GM12878 (cell line): ENCODE results near the gene HDHD3. TPM values are rescaled to one million over a fixed set of nuclear protein-coding genes. Genes with fewer than 3 reads are reported as not detected.
A peak's percentile ranks its signal among the peaks of the same experiment; 100 is the strongest.

ENCODE experiments used
- HDAC2 ChIP-seq: fragments of 200-600 bp; sonication (generic); IDR thresholded peaks from 2 replicates; pipeline ENCODE4 v1.6.1; 2017
- KLF5 ChIP-seq: fragments of 450-650 bp; IDR thresholded peaks from 2 replicates; pipeline ENCODE4 v1.6.1; 2014; ENCODE audit warnings: mild to moderate bottlenecking; ENCODE audit not compliant: partially characterized antibody
- MXI1 ChIP-seq: fragments of 150-350 bp; IDR thresholded peaks from 2 replicates; pipeline ENCODE4 v1.6.1; 2011; ENCODE audit warnings: low read depth, mild to moderate bottlenecking, inconsistent platforms, low read length, improper control_type of control experiment
- polyA plus RNA-seq, 11 experiments: library from polyadenylated mRNA; depleted of rRNA in 4 of 11; unstranded in 6 of 11; stranded (reverse) in 5 of 11; fragments of >200 nt; fragmentation: Nextera tagmentation in 4 of 11; fragmentation: Illumina TruSeq in 1 of 11; extraction: Ambion mirVana in 4 of 11; extraction: Trizol in 1 of 11; gene quantifications; 1 replicate in 1 of 11; 2 replicates in 10 of 11; pipeline versions ENCODE4 v1.2.1 to v1.2.3, GENCODE V29; 2011 to 2016; ENCODE audit warnings: inconsistent platforms in 2 of 11, missing spikeins in 2 of 11, low read depth in 1 of 11
- total RNA-seq, 4 experiments: library from RNA; depleted of rRNA in 3 of 4; stranded (reverse); fragments of >200 nt in 3 of 4; fragmentation: Illumina TruSeq in 1 of 4; extraction: Trizol in 1 of 4; gene quantifications; 2 replicates each; pipeline versions ENCODE4 v1.2.1 to v1.2.3, GENCODE V29; 2013 to 2021
- TF ChIP-seq, protein P1 (sequence below): fragments of 450-650 bp; IDR thresholded peaks from 2 replicates; pipeline ENCODE4 v1.6.1; 2017; ENCODE audit warnings: mild to moderate bottlenecking, moderate library complexity
- TF ChIP-seq, protein P2 (sequence below): fragments of 450-650 bp; formaldehyde crosslinking; IDR thresholded peaks from 2 replicates; pipeline ENCODE4 v1.5.0; 2022; ENCODE audit warnings: mild to moderate bottlenecking, missing genetic modification characterization

The HDHD3 gene
- total and polyA plus RNA-seq, 10 of the 15 experiments (the other 5 are each of a cell fraction or from before 2014, with no cell fraction given): 1.3 to 29.4 (median 17.9) TPM

DNA sequence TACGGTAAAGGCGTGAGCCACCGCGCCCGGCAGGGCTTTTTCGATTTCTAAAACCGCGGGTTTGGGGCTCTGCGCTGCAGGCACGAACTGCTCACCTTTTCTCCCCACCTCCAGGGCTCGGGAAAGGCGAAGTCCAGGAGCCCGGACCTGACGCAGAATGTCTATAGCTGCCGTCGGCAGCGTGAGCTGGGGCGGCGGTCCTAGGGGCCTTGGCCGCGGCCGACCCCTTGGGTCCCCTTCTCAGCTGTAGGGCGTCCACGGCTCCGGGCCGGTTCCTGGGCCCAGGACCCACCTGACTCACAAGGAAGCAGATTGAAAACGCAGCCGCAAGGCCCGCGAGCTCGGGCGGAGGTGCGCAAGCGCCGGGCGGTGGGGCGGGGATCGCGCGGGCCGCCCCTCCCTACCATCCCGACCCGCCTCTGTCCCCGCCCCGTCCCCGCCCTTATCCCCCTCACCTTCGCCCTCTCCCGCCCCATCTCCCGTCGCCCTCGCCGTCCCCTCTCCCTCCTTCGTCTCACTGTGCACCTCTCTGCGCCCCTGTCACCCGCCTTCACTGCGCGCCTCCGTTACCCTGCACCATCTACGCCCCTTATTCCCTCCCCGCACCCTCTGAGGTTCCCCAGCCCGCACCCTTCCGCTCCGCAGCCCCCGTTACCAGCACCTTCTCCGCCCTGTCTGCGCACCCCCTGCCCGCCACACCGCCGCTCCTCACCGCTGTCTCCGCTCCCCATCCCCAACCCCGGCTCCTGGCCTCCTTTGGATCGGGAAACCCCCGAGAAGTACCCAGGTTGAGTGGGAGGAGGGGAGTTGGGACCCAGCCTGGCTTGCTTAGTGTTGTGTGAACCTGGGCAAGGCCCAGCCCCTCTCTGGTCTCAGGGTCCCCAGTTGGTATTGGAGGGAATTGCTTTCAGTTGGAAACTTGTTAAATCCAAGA lies at the start of gene HDHD3 (continued):
- TF ChIP-seq, protein P1, sequence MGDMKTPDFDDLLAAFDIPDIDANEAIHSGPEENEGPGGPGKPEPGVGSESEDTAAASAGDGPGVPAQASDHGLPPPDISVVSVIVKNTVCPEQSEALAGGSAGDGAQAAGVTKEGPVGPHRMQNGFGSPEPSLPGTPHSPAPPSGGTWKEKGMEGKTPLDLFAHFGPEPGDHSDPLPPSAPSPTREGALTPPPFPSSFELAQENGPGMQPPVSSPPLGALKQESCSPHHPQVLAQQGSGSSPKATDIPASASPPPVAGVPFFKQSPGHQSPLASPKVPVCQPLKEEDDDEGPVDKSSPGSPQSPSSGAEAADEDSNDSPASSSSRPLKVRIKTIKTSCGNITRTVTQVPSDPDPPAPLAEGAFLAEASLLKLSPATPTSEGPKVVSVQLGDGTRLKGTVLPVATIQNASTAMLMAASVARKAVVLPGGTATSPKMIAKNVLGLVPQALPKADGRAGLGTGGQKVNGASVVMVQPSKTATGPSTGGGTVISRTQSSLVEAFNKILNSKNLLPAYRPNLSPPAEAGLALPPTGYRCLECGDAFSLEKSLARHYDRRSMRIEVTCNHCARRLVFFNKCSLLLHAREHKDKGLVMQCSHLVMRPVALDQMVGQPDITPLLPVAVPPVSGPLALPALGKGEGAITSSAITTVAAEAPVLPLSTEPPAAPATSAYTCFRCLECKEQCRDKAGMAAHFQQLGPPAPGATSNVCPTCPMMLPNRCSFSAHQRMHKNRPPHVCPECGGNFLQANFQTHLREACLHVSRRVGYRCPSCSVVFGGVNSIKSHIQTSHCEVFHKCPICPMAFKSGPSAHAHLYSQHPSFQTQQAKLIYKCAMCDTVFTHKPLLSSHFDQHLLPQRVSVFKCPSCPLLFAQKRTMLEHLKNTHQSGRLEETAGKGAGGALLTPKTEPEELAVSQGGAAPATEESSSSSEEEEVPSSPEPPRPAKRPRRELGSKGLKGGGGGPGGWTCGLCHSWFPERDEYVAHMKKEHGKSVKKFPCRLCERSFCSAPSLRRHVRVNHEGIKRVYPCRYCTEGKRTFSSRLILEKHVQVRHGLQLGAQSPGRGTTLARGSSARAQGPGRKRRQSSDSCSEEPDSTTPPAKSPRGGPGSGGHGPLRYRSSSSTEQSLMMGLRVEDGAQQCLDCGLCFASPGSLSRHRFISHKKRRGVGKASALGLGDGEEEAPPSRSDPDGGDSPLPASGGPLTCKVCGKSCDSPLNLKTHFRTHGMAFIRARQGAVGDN: peak; percentile 54; the same call in 1 of the 2 replicates
- TF ChIP-seq MXI1 (no peak), KLF5 (no peak), HDAC2 (no peak)
- TF ChIP-seq, protein P2, sequence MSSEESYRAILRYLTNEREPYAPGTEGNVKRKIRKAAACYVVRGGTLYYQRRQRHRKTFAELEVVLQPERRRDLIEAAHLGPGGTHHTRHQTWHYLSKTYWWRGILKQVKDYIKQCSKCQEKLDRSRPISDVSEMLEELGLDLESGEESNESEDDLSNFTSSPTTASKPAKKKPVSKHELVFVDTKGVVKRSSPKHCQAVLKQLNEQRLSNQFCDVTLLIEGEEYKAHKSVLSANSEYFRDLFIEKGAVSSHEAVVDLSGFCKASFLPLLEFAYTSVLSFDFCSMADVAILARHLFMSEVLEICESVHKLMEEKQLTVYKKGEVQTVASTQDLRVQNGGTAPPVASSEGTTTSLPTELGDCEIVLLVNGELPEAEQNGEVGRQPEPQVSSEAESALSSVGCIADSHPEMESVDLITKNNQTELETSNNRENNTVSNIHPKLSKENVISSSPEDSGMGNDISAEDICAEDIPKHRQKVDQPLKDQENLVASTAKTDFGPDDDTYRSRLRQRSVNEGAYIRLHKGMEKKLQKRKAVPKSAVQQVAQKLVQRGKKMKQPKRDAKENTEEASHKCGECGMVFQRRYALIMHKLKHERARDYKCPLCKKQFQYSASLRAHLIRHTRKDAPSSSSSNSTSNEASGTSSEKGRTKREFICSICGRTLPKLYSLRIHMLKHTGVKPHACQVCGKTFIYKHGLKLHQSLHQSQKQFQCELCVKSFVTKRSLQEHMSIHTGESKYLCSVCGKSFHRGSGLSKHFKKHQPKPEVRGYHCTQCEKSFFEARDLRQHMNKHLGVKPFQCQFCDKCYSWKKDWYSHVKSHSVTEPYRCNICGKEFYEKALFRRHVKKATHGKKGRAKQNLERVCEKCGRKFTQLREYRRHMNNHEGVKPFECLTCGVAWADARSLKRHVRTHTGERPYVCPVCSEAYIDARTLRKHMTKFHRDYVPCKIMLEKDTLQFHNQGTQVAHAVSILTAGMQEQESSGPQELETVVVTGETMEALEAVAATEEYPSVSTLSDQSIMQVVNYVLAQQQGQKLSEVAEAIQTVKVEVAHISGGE (CRISPR knock-in tag): no peak
